NT2/D1 (cell line): ENCODE results near the gene GLDN.

ENCODE experiments used
- DNase-seq: peaks from one replicate; pipeline ENCODE4 v3.0.0-alpha.2; 2011; ENCODE audit warnings: low read depth, low spot score
- H3K27me3 ChIP-seq: 2 replicates; pipeline ENCODE4 v1.6.0; 2011; ENCODE audit warnings: mild to moderate bottlenecking; ENCODE audit not compliant: insufficient read length, insufficient read depth
- H3K36me3 ChIP-seq: 2 replicates; pipeline ENCODE4 v1.6.1; 2011; ENCODE audit warnings: mild to moderate bottlenecking, low read length, mixed read lengths; ENCODE audit not compliant: insufficient read depth, insufficient read length
- H3K4me1 ChIP-seq: 2 replicates; pipeline ENCODE4 v1.5.1; 2011; ENCODE audit not compliant: insufficient read depth, insufficient read length
- H3K4me3 ChIP-seq: 2 replicates; pipeline ENCODE4 v1.5.1; 2011; ENCODE audit warnings: low read depth; ENCODE audit not compliant: insufficient read length
- H3K9ac ChIP-seq: 2 replicates; pipeline ENCODE4 v1.6.0; 2011; ENCODE audit warnings: low read depth; ENCODE audit not compliant: insufficient read length
- H3K9me3 ChIP-seq: 2 replicates; pipeline ENCODE4 v1.5.1; 2011; ENCODE audit warnings: mild to moderate bottlenecking, low read length; ENCODE audit not compliant: insufficient read depth
- SUZ12 ChIP-seq: IDR thresholded peaks from 2 replicates; pipeline ENCODE4 v1.6.1; 2011; ENCODE audit not compliant: insufficient read length, insufficient read depth; ENCODE audit errors: extremely low read depth
- YY1 ChIP-seq: IDR thresholded peaks from 2 replicates; pipeline ENCODE4 v1.6.1; 2011; ENCODE audit not compliant: insufficient read length, insufficient read depth
- ZNF274 ChIP-seq: IDR thresholded peaks from 2 replicates; pipeline ENCODE4 v1.6.1; 2011; ENCODE audit warnings: mild to moderate bottlenecking, low read depth, low read length

The GLDN gene

DNA sequence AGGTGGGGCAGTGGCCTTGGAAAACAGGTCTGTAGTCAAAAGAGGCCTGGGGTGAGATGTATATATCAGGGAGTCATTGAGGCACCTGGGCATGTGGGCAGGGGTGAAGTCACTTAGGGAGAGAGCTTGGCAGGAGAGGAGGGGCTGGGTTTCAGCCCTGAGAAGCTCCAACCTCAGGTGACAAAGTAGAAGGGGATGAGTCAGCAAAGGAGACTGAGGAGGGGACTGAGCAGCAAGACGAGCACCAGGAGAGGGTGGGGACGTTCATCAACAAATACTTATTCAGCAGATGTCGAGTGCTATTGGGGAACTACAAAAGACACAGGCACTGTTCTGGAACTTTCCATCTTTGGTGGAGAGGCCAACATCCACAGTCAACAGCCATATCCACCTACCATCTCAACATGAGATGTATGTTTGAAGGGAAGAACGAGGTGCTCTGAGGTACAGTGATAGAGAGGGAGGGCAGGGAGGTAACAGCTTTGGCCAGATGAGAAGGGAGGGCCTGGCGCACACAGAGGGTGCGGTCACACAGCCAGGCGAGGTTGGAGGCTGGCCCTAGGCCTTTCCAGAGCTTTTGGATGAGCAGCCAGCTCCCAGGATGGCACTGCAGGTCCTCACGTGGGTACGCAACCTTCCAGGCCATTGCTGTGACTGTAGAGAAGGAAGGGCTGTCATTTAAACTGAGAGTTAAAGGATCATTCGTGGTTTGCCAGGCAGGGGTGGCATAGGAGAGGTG lies 45.7 kb downstream of the GLDN start:
- no peaks in the 10 kb centered on the region; the same call in 1 of the 2 replicates for H3K9me3 ChIP-seq
- H3K9ac ChIP-seq, result no peak overlapping the region
- TF ChIP-seq YY1 (no peak), ZNF274 (no peak), SUZ12 (no peak)
- peaks cover 5% of the 10 kb centered on the region for H3K27me3 ChIP-seq
- no peak for DNase-seq
- H3K36me3 ChIP-seq, result no peaks in the 10 kb centered on the region
- no peaks in the 10 kb centered on the region for H3K4me1 ChIP-seq
- H3K4me3 ChIP-seq, result no peak overlapping the region

DNA sequence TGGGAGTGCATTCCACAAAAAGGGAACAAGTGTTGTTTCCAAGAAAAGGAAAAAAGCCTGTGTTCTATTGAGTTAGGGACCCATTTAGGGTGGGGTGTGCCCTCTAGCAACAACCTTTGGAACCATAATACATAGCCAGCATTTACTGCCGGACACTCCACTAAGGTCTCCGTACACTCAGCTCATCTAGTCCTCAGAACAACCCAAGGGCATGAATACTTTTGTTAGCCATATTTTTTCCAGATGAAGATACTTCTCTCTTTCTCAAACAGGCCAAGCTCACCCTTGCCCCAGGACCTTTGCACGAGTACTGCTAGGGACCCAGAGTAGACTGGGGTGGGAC lies 46.2 kb downstream of the GLDN start:
- Histone ChIP-seq H3K9me3 (no peaks in the 10 kb centered on the region; the same call in 1 of the 2 replicates), H3K9ac (no peak overlapping the region), H3K36me3 (no peaks in the 10 kb centered on the region), H3K4me1 (no peaks in the 10 kb centered on the region), H3K4me3 (no peak overlapping the region), H3K27me3 (peaks cover 5% of the 10 kb centered on the region)
- DNase-seq, result no peak
- TF ChIP-seq ZNF274 (no peak), SUZ12 (no peak), YY1 (no peak)

DNA sequence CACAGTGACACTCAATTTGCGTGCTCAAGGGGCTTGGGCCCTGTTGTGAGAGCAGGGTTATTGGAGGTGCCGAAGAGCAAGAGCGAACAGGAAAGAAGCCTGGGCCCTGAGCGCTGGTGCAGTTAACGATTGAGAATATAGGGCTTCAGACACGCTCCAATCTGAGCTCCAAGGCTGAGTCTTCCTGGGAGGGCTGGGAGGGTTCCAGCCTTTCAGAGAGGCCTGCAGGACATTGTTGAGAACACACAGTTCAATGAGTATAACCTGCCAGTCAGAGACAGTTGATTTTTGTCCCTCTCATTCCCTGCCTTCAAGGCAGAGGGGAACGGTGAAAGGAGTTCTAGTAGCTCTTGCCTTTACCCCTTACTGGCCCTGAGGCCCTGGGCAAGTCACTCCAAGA lies 47.3 kb downstream of the GLDN start:
- Histone ChIP-seq H3K27me3 (peaks cover 5% of the 10 kb centered on the region), H3K4me1 (no peaks in the 10 kb centered on the region), H3K9ac (no peak overlapping the region), H3K9me3 (no peaks in the 10 kb centered on the region; the same call in 1 of the 2 replicates), H3K36me3 (no peaks in the 10 kb centered on the region), H3K4me3 (no peak overlapping the region)
- no peak for TF ChIP-seq SUZ12
- TF ChIP-seq YY1, result no peak
- no peak for TF ChIP-seq ZNF274
- DNase-seq, result no peak

DNA sequence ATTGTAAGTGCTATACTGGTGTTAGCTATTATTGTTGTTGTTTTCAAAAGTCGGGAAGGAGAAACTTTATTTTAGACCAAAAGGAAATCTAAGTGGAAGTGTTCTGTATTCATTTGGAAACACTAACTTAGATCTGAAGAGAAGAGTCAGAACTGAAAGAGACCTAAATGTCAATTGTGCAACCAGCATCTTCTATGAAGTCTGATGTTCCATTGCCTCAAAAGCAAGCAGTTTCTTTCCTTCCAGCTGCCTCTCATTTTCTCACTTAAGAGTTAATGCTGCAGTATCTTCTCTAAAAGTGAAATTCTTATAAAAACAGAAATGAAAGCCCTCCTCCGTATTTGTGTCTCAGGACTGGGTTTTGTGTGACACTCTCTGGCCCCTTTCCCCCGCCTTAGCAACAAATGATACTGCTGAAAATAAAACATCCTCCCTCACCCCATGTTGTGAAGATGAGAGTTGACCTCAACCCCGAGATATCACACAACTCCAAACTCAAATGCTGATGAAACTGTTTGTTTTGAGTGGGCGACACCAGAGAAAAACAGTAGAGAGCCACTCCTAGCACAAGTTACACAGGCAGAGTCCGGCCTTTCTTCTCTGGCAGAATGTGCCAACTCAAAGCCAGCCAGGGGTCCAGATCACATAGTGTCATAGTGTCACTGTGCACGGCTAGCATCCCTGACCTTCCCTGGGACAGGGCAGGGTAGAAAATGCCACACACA lies 48.9 kb downstream of the GLDN start:
- Histone ChIP-seq H3K4me3 (no peak overlapping the region), H3K9me3 (no peaks in the 10 kb centered on the region), H3K9ac (no peak overlapping the region), H3K4me1 (no peaks in the 10 kb centered on the region), H3K36me3 (no peaks in the 10 kb centered on the region), H3K27me3 (peaks cover 5% of the 10 kb centered on the region)
- no peak for DNase-seq
- no peak for TF ChIP-seq SUZ12
- no peak for TF ChIP-seq ZNF274
- no peak for TF ChIP-seq YY1

DNA sequence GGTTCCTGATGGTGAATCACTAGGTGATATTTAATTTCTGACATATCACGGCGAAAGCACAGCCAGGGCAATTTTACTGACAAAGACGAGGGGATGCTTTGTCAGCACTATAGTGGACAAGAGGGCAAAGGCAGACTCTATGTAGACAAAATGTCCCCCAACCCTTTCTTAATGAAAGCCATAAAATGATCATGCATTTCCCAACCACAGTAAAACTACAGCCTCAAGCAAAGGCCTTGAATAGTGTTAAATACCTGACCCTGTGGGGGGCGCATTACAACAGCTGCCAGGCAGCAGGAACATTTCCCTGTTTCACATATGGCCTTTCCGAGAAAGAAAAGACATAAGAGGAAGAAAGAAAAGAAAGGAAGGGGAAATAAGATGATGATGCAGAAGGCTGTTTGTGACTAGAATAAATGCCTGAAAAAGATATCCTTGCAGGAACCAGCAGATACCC lies 49.5 kb downstream of the GLDN start:
- Histone ChIP-seq H3K9ac (no peak overlapping the region), H3K9me3 (no peaks in the 10 kb centered on the region), H3K36me3 (no peaks in the 10 kb centered on the region), H3K4me3 (no peak overlapping the region), H3K4me1 (no peaks in the 10 kb centered on the region), H3K27me3 (peaks cover 3% of the 10 kb centered on the region)
- peak; percentile 51 for DNase-seq
- TF ChIP-seq YY1, result no peak
- no peak for TF ChIP-seq ZNF274
- TF ChIP-seq SUZ12, result no peak

DNA sequence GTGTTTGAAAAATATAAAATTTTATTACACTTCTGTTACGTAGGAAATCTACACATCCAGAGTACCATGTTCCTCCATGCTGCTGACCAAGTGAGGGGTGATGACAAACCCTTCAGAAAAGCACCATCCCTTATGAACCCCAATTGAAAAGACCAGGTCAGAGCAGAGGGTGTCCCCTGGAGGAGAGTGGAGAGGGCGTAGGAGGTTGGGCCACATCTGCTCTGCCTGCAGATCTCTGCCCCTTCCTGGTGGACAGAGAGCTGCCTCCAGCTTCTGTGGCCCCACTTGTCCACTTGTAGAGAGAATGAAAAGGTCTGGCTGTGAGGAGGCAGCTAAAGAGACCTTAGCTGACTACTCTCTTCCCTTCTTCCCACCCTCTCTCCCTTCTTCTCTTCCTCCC lies 55.5 kb downstream of the GLDN start:
- no peak overlapping the region for H3K9ac ChIP-seq
- DNase-seq, result no peak
- H3K9me3 ChIP-seq, result no peaks in the 10 kb centered on the region
- H3K4me1 ChIP-seq, result peaks cover 4% of the 10 kb centered on the region
- no peaks in the 10 kb centered on the region for H3K27me3 ChIP-seq
- H3K4me3 ChIP-seq, result no peak overlapping the region
- no peaks in the 10 kb centered on the region for H3K36me3 ChIP-seq
- TF ChIP-seq ZNF274 (no peak), SUZ12 (no peak), YY1 (no peak)

DNA sequence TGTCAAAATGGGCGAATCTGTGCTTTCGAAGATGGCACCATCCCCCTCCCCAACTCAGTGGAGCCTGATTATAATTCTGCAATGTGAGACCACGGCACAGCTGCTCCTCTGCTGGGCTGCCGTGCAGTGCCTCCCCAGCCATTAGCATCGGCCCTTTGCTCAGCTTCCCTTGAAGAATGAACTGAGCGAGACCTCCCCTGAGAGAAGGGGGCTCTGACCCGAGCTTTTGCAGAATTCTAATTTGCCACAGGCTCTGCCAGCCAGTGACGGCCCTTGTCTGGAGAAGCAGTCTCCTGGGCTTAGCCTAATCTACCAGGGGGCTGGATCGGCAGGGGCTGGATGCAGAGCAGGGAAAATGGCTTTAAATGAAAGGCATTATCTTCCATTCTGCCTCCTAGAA lies 57.2 kb downstream of the GLDN start:
- H3K9ac ChIP-seq, result no peak overlapping the region
- no peak for DNase-seq
- TF ChIP-seq ZNF274, result no peak
- no peak for TF ChIP-seq YY1
- no peak for TF ChIP-seq SUZ12

More for the DNA sequence above, 57.2 kb downstream of the GLDN start:
- no peak overlapping the region for H3K4me3 ChIP-seq
- no peaks in the 10 kb centered on the region for H3K36me3 ChIP-seq
- peaks cover 4% of the 10 kb centered on the region for H3K4me1 ChIP-seq
- H3K9me3 ChIP-seq, result no peaks in the 10 kb centered on the region
- no peaks in the 10 kb centered on the region for H3K27me3 ChIP-seq
